ENCODE data around the gene RIMS4.
A peak's percentile ranks its signal among the peaks of the same experiment; 100 is the strongest.

RIMS4 gene

DNA sequence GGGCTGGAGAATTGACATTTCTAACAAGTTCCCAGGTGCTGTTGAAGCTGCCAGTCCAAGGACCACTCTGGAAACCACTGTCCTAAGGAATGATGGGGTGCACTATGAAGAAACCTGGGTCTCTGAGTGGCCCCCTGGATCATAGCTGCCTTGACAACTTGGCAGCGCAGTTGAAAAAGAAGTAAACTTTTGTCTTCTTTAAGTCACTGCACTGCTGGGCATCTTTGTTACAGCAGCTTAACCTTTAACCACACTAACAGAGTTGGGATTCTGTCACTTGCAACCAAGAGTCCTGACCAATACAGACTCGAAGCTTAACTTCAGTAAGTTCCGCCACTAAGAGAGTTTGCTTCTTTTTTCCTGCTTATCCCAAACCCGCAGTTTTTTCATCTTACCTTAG is 73.2 kb downstream of the RIMS4 start:
- Histone ChIP-seq H3K4me2 (peak overlapping the region in 7 of 11 experiments; percentile 2 to 39 (median 12); a peak in 5 of 22 replicates), H3K4me3 (no peak overlapping the region; a peak in 1 of 20 replicates)
- TF ChIP-seq Cebpa-rat (IDR thresholded peaks at IDR 0.05), result no peak

DNA sequence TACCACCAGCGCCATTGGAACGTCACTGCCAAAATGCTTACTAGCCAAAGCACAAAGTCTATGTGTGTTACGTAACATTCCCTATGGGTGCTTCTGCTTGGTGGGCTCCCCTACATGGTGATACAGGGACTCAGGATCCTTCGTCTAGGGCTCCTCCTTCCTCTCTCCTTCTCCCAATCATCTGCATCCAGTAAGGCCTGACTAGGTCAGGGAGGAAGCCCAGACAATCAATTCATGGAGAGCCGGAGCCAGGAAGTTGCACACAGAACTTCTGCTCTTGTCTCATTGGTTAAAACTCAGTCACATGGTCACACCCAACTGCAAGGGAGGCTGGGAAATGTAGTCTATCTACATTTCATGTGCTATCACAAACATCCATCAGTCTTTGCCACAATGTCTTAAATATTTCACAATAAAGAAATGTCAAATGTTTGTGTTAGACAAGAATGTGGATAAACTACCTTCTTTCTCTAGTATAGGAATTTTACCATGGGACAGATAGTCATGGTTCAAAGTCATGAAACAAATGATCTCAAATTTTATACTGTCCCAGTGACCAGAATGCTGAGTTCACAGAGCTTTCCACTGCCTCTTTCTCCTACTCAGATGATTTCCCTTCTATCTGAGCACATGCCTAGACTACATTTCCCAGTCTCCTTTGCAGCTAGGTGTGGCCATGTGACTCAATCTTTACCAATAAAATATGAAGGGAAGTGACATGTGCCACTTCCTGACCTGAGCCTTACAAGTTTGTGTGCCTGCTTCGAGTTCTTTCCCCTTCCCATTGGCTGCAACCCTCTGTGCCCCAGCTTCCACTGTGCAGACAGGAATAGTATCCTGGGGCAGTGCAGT is 74.0 kb downstream of the RIMS4 start:
- H3K4me1 ChIP-seq, result peaks cover 0 to 13% (median 5%) of the 10 kb centered on the region in 10 experiments; a peak in 5 of 20 replicates
- H3K4me3 ChIP-seq, result no peak overlapping the region; a peak in 1 of 20 replicates
- TF ChIP-seq Cebpa-rat (IDR thresholded peaks at IDR 0.05), result peak in 9 of 11 experiments; percentile 8 to 85 (median 35); a peak in 9 of 22 replicates
- H3K9ac ChIP-seq, result no peak overlapping the region
- peak overlapping the region in 9 of 11 experiments; percentile 23 to 62 (median 40); a peak in 13 of 22 replicates for H3K27ac ChIP-seq
- H3K36me3 ChIP-seq, result no peaks in the 10 kb centered on the region
- peaks cover 10 to 28% (median 18%) of the 10 kb centered on the region in 11 experiments for H3K9me3 ChIP-seq (replicated peaks in 1 of 11)
- no peaks in the 10 kb centered on the region for H3K27me3 ChIP-seq
- H3K4me2 ChIP-seq, result peak overlapping the region in 8 of 11 experiments; percentile 8 to 43 (median 20); a peak in 10 of 22 replicates
- no peaks in the 10 kb centered on the region; a peak in 1 of 22 replicates for H4K20me1 ChIP-seq

More for the DNA sequence above, 73.2 kb downstream of the RIMS4 start:
- H4K20me1 ChIP-seq, result no peaks in the 10 kb centered on the region; a peak in 1 of 22 replicates
- H3K27me3 ChIP-seq, result no peaks in the 10 kb centered on the region
- H3K36me3 ChIP-seq, result no peaks in the 10 kb centered on the region
- peaks cover 0 to 13% (median 5%) of the 10 kb centered on the region in 10 experiments; a peak in 5 of 20 replicates for H3K4me1 ChIP-seq
- no peak overlapping the region for H3K9ac ChIP-seq
- H3K27ac ChIP-seq, result no peak overlapping the region
- peaks cover 10 to 28% (median 18%) of the 10 kb centered on the region in 11 experiments for H3K9me3 ChIP-seq (replicated peaks in 1 of 11)

DNA sequence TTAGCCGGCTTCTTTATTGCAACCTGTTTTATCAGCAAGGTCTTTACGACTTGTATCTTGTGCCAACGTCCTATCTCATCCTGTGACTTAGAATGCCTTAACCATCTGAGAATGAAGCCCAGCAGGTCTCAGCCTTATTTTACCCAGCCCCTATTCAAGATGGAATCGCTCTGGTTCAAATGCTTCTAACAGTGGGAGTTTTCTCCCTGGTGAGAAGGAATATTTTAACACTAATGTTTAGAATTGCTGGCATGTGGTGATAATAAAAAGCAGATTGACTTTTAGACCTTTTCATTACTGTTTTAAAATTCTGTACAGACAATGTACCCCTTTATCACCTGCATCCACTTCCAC is 74.6 kb downstream of the RIMS4 start:
- Histone ChIP-seq H3K36me3 (no peaks in the 10 kb centered on the region), H3K27me3 (no peaks in the 10 kb centered on the region), H3K9ac (no peak overlapping the region), H3K4me1 (peaks cover 0 to 13% (median 5%) of the 10 kb centered on the region in 10 experiments; a peak in 5 of 20 replicates), H3K9me3 (replicated peaks in 1 of 11) (peaks cover 10 to 28% (median 18%) of the 10 kb centered on the region in 11 experiments), H3K4me3 (no peak overlapping the region), H3K27ac (peak overlapping the region in 9 of 11 experiments; percentile 23 to 62 (median 40); a peak in 13 of 22 replicates), H3K4me2 (peak overlapping the region in 5 of 11 experiments; percentile 13 to 43 (median 17); a peak in 7 of 22 replicates), H4K20me1 (no peaks in the 10 kb centered on the region; a peak in 1 of 22 replicates)
- no peak for TF ChIP-seq Cebpa-rat (IDR thresholded peaks at IDR 0.05)

DNA sequence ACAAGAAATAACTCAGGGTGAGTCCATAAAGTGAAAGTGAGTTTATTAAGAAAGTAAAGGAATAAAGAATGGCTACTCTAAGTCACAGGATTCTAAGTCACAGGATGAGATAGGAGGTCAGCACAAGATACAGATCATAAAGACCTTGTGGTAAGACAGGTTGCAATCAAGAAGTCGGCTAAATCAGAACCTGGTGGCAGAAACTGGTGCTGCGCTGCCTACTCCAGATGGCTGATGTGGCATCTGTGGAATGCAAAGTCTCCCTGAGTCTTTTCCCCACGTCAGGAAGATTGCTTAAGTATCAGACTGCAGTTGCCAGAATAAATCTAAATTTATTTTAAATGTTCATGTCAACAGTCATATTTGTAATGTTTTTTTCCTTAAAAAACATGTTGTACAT is 75.4 kb downstream of the RIMS4 start:
- no peak overlapping the region for H3K9ac ChIP-seq
- H3K36me3 ChIP-seq, result no peaks in the 10 kb centered on the region
- H3K4me2 ChIP-seq, result no peak overlapping the region
- no peak overlapping the region for H3K4me3 ChIP-seq
- H3K27me3 ChIP-seq, result no peaks in the 10 kb centered on the region
- H3K27ac ChIP-seq, result no peak overlapping the region
- no peak for TF ChIP-seq Cebpa-rat (IDR thresholded peaks at IDR 0.05)
- H3K4me1 ChIP-seq, result peaks cover 0 to 13% (median 5%) of the 10 kb centered on the region in 10 experiments; a peak in 5 of 20 replicates
- peaks cover 10 to 28% (median 18%) of the 10 kb centered on the region in 11 experiments for H3K9me3 ChIP-seq (replicated peaks in 1 of 11)
- no peaks in the 10 kb centered on the region; a peak in 1 of 22 replicates for H4K20me1 ChIP-seq

DNA sequence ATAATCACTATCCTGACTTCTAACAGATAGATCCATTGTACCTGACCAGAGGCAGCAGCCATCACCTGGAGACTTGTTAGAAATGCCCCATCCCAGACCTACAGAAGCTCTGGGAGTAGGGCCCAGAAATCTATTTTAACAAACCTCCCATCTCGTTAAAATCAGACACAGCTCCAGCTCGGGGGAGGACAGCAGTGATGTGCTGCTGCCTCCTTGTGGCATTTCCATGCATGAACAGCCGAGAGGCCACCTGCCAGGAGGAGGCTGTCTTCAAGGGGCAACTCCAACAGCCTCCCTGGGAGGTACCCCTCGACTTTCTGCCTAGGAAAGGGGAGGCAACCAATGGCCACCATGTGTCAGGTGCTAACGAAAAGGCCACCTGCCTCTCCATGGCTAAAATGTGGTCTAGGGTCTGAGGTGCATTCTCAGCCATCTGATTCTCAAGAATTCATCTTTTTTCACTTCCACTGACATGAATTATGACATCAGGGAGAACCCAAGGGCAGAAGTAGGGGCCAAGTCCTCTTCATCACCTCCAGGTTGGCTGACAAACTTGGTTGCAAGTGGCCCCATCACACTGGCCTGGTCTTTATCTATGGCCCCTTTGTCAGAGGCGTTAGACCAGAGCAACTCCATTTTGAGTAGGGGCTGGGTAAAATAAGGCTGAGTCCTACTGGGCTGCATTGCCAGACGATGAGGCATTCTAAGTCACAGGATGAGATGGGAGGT is 76.8 kb downstream of the RIMS4 start:
- no peak overlapping the region for H3K27ac ChIP-seq
- no peak overlapping the region for H3K4me3 ChIP-seq
- H3K9ac ChIP-seq, result no peak overlapping the region
- H3K4me1 ChIP-seq, result peaks cover 0 to 10% (median 6%) of the 10 kb centered on the region in 10 experiments; a peak in 5 of 20 replicates
- H3K9me3 ChIP-seq (replicated peaks in 1 of 11), result peaks cover 10 to 24% (median 18%) of the 10 kb centered on the region in 11 experiments
- no peak for TF ChIP-seq Cebpa-rat (IDR thresholded peaks at IDR 0.05)
- H4K20me1 ChIP-seq, result no peaks in the 10 kb centered on the region; a peak in 1 of 22 replicates
- no peaks in the 10 kb centered on the region for H3K36me3 ChIP-seq
- H3K4me2 ChIP-seq, result no peak overlapping the region
- no peaks in the 10 kb centered on the region for H3K27me3 ChIP-seq

DNA sequence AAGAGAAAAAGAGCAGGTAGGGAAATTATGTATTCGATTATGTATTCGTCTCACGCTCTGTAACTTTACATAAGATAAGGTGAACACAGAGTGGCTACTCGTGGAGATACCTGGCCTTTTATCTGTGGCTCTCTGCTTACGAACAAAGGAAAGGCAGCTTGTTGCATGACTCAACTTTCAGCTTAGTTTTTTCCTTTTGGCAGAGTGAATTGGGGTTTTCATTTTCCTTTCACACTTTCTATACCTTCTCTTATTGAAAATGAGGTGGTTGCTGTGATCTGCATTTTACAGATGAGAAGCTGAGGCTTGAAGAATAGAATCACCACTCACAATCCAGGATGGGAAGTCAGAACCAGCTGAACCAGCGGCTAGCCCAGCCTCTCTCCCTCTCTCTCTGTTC is 78.0 kb downstream of the RIMS4 start:
- H3K9ac ChIP-seq, result no peak overlapping the region
- H3K4me3 ChIP-seq, result no peak overlapping the region
- no peaks in the 10 kb centered on the region; a peak in 1 of 22 replicates for H4K20me1 ChIP-seq
- no peak overlapping the region for H3K4me2 ChIP-seq
- H3K27ac ChIP-seq, result no peak overlapping the region
- TF ChIP-seq Cebpa-rat (IDR thresholded peaks at IDR 0.05), result no peak
- peaks cover 0 to 10% (median 4%) of the 10 kb centered on the region in 10 experiments; a peak in 5 of 20 replicates for H3K4me1 ChIP-seq
- H3K27me3 ChIP-seq, result no peaks in the 10 kb centered on the region
- H3K9me3 ChIP-seq (replicated peaks in 1 of 11), result peaks cover 8 to 15% (median 11%) of the 10 kb centered on the region in 11 experiments
- H3K36me3 ChIP-seq, result no peaks in the 10 kb centered on the region

DNA sequence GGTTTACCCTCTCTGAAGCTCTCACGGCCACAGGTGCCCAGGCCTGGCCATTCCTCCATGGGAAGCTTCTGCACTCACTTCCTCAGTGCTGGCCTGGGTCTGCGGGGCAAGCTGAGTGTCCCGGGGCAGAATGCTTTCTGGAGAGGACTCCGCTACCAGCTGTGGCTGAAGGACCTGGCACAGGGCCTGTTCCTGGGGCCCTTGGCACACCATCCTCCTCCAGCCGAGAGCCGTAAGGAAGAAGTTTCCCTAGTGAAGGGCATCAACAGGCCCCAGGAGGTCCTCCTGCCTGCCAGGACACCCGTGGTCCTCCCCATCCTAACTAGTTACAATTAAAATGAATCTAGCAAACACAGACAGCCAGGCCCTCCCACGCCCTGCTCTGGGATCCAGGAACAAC is 78.7 kb downstream of the RIMS4 start:
- no peak for TF ChIP-seq Cebpa-rat (IDR thresholded peaks at IDR 0.05)
- H3K27me3 ChIP-seq, result no peaks in the 10 kb centered on the region
- H3K9ac ChIP-seq, result 0 out of 22 replicates have a peak overlapping the region, but pooled peaks of 1 of the 11 experiments have one; percentile 1
- no peak overlapping the region for H3K4me3 ChIP-seq
- peaks cover 2 to 8% (median 5%) of the 10 kb centered on the region in 11 experiments for H3K9me3 ChIP-seq (replicated peaks in 1 of 11)
- H4K20me1 ChIP-seq, result no peaks in the 10 kb centered on the region; a peak in 1 of 22 replicates
- H3K27ac ChIP-seq, result no peak overlapping the region
- H3K4me1 ChIP-seq, result peaks cover 0 to 10% (median 2%) of the 10 kb centered on the region in 10 experiments; a peak in 5 of 20 replicates
- no peaks in the 10 kb centered on the region for H3K36me3 ChIP-seq
- H3K4me2 ChIP-seq, result no peak overlapping the region

DNA sequence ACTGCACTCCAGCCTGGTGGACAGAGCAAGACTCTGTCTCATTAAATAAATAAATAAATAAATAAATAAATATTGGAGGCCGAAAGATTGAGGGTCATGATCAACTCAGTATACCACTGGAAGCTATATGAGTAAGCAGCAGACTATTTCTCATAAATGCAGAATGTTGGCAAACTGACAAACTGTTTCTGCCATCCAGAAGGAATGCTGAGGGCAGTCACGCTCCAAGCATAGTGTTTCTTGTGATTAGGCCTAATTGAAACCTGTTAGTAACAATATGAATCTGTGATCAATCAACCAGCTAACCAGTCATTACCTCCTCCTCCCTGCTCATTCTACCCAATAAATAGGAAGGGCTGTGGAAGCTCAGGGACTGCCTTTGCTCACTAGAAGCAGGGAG is 79.9 kb downstream of the RIMS4 start:
- Histone ChIP-seq H3K27me3 (no peaks in the 10 kb centered on the region), H3K4me2 (no peak overlapping the region), H3K4me3 (no peak overlapping the region), H3K9ac (no peak overlapping the region), H3K36me3 (no peaks in the 10 kb centered on the region), H3K4me1 (peaks cover 0 to 5% (median 0%) of the 10 kb centered on the region in 10 experiments; a peak in 2 of 20 replicates), H3K9me3 (replicated peaks in 1 of 11) (no peaks in the 10 kb centered on the region), H4K20me1 (no peaks in the 10 kb centered on the region; a peak in 1 of 22 replicates), H3K27ac (no peak overlapping the region)
- TF ChIP-seq Cebpa-rat (IDR thresholded peaks at IDR 0.05), result no peak
